HG03442 (cell line): ENCODE data around the gene IGF1R.

Source experiments
- ATAC-seq: cut with Tn5 transposase; IDR thresholded peaks from one replicate; pipeline ENCODE4 v1.9.1; 2021; ENCODE audit warnings: mild to moderate bottlenecking, moderate library complexity; ENCODE audit not compliant: unreplicated experiment

Gene IGF1R

DNA sequence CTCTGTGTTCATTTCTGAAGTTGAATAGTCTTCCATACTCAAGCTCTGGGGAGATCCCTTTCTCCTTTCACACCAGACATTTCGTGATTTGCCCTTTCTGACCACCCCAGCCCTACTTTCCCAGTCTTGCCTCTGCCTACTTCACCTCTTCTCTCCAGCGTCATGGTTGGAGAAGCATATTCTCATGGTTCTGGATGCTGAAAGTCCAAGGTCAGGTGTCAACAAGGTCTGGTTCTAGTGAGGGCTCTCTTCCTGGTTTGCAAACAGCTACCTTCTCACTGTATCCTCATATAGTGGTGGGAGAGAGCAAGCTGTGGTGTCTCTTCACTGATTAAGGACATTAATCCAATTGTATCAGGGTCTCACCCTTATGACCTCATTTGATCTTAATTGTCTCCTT, 169.4 kb downstream of the IGF1R start:
- ATAC-seq: no peak

DNA sequence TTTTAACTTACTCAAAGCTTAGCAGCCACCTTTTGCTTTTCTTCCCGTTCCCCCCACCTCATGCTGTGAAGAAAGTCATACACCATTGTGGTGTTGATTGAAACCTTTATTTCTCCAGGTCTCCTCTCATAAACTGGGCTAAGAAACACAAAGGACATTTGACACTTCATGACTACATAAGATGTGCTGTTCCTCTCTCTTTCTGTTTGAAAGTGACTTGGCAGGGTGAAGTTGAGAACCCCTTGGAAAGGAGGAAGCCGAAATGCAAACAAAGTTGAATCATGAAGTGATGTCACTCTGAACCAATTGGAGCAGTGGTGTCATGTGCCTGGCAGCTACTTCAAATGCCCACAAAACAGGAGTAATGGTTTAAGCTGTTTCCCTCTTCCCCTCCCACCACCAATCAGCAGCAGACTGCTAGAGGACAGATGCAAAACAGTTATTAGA, 174.7 kb downstream of the IGF1R start:
- ATAC-seq: no peak

DNA sequence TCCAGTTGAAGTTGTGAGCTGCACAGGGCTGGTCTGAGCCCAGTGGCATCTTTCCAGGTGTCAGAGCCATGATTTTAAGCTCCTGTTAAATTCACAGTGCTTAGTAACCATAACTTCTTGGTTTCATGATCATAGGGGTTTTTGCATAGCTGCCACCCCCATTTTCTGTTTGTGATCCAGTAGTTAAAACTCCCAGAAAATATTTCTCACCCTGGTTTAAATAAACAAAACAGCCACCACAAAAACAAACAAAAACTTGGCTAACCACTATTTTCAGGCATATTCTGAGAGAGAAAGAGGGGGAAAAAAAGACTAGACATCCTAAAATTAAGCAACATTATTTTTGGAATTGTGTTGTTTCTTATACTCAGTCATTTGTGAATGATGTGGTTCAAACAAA, 175.3 kb downstream of the IGF1R start:
- ATAC-seq: no peak

DNA sequence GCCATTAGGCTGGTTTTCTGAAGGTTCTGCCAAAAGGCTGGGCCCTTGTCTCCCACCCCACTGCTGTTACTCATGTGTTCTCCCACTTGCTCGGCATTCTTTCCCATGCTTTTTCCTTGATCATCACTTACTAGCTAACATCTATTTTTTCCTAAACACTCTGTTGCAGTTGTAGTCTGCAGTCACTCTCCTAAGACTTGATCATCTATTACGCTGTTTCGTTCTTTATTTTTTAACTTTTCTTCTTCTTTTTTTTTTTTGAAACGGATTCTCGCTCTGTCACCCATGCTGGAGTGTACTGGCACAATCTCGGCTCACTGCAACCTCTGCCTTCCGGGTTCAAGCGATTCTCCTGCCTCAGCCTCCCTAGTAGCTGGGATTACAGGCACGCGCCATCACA, 176.3 kb downstream of the IGF1R start:
- ATAC-seq: no peak

DNA sequence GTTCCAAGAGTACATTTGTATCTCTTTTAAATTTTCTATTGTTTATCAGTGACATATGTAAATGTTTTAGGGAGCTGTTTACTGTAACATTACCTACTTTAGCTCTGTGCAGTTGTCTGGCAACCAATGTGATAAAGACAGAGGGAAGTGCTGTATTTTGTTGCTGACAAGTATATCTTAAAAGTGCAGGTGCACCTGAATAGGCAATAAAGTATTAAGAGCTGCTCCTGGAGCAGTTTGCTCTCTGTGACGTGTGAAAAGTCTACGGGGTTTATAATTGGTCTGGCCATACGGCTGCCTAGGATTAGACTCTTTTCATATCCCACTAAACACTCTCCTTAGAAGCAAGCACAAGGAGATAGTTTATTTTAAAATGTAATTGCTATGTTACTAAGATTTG, 178.3 kb downstream of the IGF1R start:
- no peak for ATAC-seq

- ATAC-seq: no peak
Measured at GRCh38 chr15:98827217-98827616, 178.9 kb downstream of the IGF1R start.

DNA sequence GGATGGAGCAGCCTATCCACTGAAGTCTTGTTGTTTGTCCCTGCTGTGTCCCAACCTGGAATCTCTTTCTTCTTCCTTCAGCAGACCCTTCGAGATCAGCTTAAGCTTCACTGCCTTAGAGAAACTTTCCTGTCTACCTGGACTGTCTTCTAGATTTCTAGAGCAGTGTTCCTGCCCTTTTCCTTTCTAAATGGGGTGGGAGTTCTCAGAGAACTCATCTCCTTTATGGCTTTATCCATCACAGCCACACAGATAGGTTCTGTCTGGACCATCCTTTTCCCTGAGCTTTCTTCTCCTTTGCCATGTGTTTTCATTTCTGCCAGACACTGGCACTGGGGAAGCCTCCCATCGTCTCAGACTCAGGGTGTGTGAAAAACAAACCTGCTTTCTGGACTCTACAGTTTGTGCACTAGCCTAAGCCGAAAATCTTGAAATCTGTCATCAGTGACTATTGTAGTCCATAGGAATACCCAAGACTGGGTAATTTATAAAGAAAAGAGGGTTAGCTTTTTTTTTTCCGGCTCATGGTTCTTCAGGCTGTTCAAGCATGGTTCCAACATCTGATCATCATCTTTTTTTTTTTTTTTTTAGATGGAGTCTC, 181.8 kb downstream of the IGF1R start:
- ATAC-seq: no peak

GRCh38 chr15:98834976-98835375, 186.6 kb downstream of the IGF1R start:
- no peak for ATAC-seq

- ATAC-seq: no peak
Measured at GRCh38 chr15:98835876-98836275, 187.5 kb downstream of the IGF1R start.

- no peak for ATAC-seq
Measured at GRCh38 chr15:98838387-98839259, 190.3 kb downstream of the IGF1R start.

DNA sequence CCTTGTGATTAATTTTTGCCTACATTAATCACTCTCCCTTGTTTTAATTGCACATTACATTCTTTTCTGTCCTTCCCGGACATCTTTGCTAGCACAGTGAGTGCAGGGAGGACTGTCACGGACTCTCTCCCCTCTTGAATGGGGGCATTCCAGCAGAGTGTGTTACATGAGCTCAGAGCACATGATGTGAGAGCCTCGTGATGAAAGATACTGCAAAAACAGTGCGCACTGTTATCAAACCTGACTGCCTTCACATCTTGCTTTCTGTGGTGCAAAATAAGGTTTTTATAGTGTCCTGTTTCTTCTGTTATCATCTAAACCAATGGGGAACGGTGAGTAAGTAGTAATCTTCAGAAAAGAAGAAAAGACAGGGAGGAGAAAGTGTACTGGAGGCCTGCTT, 191.7 kb downstream of the IGF1R start:
- no peak for ATAC-seq

GRCh38 chr15:98841419-98841970, 193.2 kb downstream of the IGF1R start:
- ATAC-seq: no peak

GRCh38 chr15:98842192-98842972, 194.0 kb downstream of the IGF1R start:
- no peak for ATAC-seq

DNA sequence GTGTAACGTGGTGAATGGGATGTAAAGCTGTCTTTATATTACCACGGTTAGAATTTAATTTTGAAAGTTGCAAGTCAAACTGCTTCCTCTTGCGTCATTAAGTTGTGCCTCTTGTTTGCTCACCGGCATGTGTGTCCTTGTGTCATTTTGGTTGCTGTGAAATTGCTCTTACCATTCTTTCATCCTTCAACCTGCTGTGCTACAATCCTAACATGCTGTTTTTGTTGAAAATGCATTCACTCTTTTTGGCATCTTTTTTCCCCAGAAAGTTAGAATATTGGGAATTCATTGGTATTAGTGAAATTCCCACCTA, 194.6 kb downstream of the IGF1R start:
- no peak for ATAC-seq

GRCh38 chr15:98843844-98844243, 195.5 kb downstream of the IGF1R start:
- ATAC-seq: no peak

- no peak for ATAC-seq
Measured at GRCh38 chr15:98844261-98844660, 195.9 kb downstream of the IGF1R start.

DNA sequence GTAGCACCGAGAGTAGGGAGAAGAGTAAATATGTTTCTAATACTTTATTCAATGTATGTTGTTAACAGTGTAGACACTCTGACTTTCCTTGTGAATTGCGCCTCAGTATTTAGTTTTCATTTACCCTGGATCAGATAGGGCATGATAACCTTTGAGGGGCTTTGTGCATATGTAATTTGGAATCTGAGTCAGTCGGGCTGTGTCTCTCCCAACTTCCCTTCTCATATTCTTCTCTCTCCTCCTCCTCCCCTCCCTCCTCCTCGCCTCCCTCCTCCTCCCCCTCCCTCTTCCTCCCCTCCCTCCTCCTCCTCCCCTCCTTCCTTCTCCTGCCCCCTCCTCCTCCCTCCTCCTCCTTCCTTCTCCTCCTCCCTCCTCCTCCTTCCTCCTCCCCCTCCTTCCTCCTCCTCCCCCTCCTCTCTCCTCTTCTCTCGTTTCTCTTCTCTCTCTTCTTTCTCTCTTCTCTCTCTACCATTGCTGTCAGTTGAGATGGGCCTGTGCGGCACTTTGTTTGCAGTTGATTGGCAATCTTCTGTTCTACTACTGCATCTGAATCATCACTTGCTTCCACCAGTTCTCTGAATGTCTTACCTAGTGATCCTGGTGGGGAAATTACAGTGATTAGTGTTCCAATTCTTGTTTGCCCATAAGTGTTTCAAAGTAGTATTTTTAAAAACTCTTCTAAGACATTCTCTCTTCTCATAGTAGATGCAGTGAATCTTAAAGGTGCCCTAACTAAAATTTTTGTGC, 197.0 kb downstream of the IGF1R start:
- ATAC-seq: no peak

- ATAC-seq: peak; percentile 36
Measured at GRCh38 chr15:98850961-98851572, 202.7 kb downstream of the IGF1R start.

- no peak for ATAC-seq
Measured at GRCh38 chr15:98853161-98853560, 204.8 kb downstream of the IGF1R start.

DNA sequence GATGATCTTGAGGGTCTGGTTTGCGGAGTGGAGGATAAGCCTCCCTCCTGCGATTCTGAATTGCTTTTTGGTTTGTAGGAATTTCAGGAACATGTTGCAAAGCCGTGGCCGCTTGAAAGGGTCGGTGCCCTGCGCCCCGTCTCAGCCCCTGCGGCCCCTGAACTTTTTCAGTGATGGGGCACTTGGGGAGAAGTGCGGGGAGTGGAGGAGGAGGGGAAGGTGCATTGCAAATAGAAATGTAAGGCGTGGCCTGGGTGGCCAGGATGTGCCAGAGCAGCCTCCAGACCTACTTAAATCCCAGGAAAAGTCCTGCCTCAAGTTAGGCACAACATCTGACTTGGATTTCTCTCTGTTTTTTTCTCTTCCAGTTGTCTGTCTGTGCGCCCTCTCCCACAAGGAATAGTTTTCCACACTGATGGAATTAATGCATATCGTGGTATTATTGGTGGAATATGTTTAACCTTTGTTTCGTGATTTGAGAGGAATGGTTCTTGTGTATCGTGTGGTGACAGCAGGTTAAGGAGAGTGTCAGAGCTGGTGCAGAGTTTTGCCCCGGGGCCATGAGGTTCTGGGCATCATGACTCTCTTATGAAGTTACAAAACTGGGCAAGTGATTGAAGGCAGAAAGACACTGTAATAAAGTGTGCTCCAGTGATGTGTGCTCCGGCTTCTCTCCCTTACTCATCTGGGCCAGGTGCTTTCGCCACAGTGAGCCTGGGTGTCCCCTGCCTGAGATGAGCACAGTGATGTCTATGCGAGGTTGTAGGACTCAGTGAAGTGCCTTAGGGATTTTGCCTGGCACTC, 205.5 kb downstream of the IGF1R start:
- ATAC-seq: no peak
